ENCODE data around the gene SETDB1. TPM values are rescaled to one million over a fixed set of nuclear protein-coding genes. Genes with fewer than 3 reads are reported as not detected.

SETDB1 gene
- total and polyA plus RNA-seq, 2 of the 13 experiments (the other 11 are each of a cell fraction or from before 2014, with no cell fraction given) = 33.1 to 34.6 TPM

- TF ChIP-seq, protein P1, sequence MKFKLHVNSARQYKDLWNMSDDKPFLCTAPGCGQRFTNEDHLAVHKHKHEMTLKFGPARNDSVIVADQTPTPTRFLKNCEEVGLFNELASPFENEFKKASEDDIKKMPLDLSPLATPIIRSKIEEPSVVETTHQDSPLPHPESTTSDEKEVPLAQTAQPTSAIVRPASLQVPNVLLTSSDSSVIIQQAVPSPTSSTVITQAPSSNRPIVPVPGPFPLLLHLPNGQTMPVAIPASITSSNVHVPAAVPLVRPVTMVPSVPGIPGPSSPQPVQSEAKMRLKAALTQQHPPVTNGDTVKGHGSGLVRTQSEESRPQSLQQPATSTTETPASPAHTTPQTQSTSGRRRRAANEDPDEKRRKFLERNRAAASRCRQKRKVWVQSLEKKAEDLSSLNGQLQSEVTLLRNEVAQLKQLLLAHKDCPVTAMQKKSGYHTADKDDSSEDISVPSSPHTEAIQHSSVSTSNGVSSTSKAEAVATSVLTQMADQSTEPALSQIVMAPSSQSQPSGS (CRISPR knock-in tag; IDR thresholded peaks at IDR 0.05) = 0 out of 2 replicates have a peak, but pooled peaks have one; percentile 12
- TF ChIP-seq ELF1 (CRISPR knock-in tag; IDR thresholded peaks at IDR 0.05) (0 out of 2 replicates have a peak, but pooled peaks have one; percentile 9), ZNF207 (IDR thresholded peaks at IDR 0.05; ENCODE audit: borderline replicate concordance) (no peak), NFKBIZ (CRISPR knock-in tag; IDR thresholded peaks at IDR 0.05) (no peak), PATZ1 (CRISPR knock-in tag; IDR thresholded peaks at IDR 0.05) (peak; percentile 87), TMF1 (CRISPR knock-in tag; IDR thresholded peaks at IDR 0.05; ENCODE audit: low read depth) (no peak), IRF2 (CRISPR knock-in tag; IDR thresholded peaks at IDR 0.05) (peak; percentile 12; the same call in 1 of the 2 replicates), SIN3A (IDR thresholded peaks at IDR 0.05; ENCODE audit: borderline replicate concordance, low read depth, low read length) (peak; percentile 21; the same call in 1 of the 2 replicates), SAP130 (CRISPR knock-in tag; IDR thresholded peaks at IDR 0.05; ENCODE audit: low read depth) (peak; percentile 50), REL (CRISPR knock-in tag; conservative IDR thresholded peaks at IDR 0.05) (peak; percentile 46; the same call in 1 of the 2 replicates), ZMAT3 (CRISPR knock-in tag; conservative IDR thresholded peaks at IDR 0.05) (no peak), FOSL2 (CRISPR knock-in tag; IDR thresholded peaks at IDR 0.05) (peak; percentile 70), RELA (CRISPR knock-in tag; IDR thresholded peaks at IDR 0.05) (no peak)
- TF ChIP-seq, protein P2, sequence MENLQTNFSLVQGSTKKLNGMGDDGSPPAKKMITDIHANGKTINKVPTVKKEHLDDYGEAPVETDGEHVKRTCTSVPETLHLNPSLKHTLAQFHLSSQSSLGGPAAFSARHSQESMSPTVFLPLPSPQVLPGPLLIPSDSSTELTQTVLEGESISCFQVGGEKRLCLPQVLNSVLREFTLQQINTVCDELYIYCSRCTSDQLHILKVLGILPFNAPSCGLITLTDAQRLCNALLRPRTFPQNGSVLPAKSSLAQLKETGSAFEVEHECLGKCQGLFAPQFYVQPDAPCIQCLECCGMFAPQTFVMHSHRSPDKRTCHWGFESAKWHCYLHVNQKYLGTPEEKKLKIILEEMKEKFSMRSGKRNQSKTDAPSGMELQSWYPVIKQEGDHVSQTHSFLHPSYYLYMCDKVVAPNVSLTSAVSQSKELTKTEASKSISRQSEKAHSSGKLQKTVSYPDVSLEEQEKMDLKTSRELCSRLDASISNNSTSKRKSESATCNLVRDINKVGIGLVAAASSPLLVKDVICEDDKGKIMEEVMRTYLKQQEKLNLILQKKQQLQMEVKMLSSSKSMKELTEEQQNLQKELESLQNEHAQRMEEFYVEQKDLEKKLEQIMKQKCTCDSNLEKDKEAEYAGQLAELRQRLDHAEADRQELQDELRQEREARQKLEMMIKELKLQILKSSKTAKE (CRISPR knock-in tag; IDR thresholded peaks at IDR 0.05; ENCODE audit: borderline replicate concordance) = peak; percentile 25; the same call in 1 of the 2 replicates
Measured at GRCh38 chr1:150971583-150972416, 45.6 kb downstream of the SETDB1 start (continued).
